Measurements from ENCODE around the gene SBNO1. TPM values are rescaled to one million over a fixed set of nuclear protein-coding genes. Genes with fewer than 3 reads are reported as not detected.

Gene SBNO1
- total RNA-seq, 1 donor from 2014 or later: 42.3 TPM

GRCh38 chr12:123278101-123278627 lies 86.5 kb downstream of the SBNO1 start:
- Mint-ChIP-seq H3K9me3 (no peaks in the 10 kb centered on the region), H3K4me3 (no peak overlapping the region), H3K36me3 (no peaks in the 10 kb centered on the region)

GRCh38 chr12:123273166-123273565 lies 91.5 kb downstream of the SBNO1 start:
- Mint-ChIP-seq H3K4me3 (peak overlapping the region; percentile 87), H3K4me1 (ENCODE audit: unreplicated experiment) (peaks cover 12% of the 10 kb centered on the region), H3K27me3 (no peaks in the 10 kb centered on the region), H3K36me3 (no peaks in the 10 kb centered on the region), H3K27ac (peak overlapping the region; percentile 23), H3K9me3 (no peaks in the 10 kb centered on the region)
- no peak for TF ChIP-seq CTCF (conservative IDR thresholded peaks at IDR 0.05)
- DNase-seq (ENCODE audit: extremely low spot score, unreplicated experiment): no peak

More at GRCh38 chr12:123278101-123278627, 86.5 kb downstream of the SBNO1 start:
- H3K27ac Mint-ChIP-seq: no peak overlapping the region
- H3K4me1 Mint-ChIP-seq (ENCODE audit: unreplicated experiment): peaks cover 4% of the 10 kb centered on the region
- no peaks in the 10 kb centered on the region for H3K27me3 Mint-ChIP-seq
- no peak for DNase-seq (ENCODE audit: extremely low spot score, unreplicated experiment)
- no peak for TF ChIP-seq CTCF (conservative IDR thresholded peaks at IDR 0.05)

- Mint-ChIP-seq H3K9me3 (no peaks in the 10 kb centered on the region), H3K36me3 (peaks cover 8% of the 10 kb centered on the region), H3K27ac (no peak overlapping the region), H3K4me1 (ENCODE audit: unreplicated experiment) (peaks cover 12% of the 10 kb centered on the region), H3K4me3 (no peak overlapping the region), H3K27me3 (no peaks in the 10 kb centered on the region)
- peak; percentile 70 for TF ChIP-seq CTCF (conservative IDR thresholded peaks at IDR 0.05)
- peak; percentile 80 for DNase-seq (ENCODE audit: extremely low spot score, unreplicated experiment)
These were observed 93.5 kb downstream of the SBNO1 start for GRCh38 chr12:123271001-123271668.

GRCh38 chr12:123270214-123271000 lies 94.2 kb downstream of the SBNO1 start:
- Mint-ChIP-seq H3K27ac (peak overlapping the region; percentile 93), H3K36me3 (peaks cover 8% of the 10 kb centered on the region), H3K27me3 (no peaks in the 10 kb centered on the region), H3K4me1 (ENCODE audit: unreplicated experiment) (peaks cover 12% of the 10 kb centered on the region), H3K9me3 (no peaks in the 10 kb centered on the region), H3K4me3 (peak overlapping the region; percentile 95)
- no peak for DNase-seq (ENCODE audit: extremely low spot score, unreplicated experiment)
- no peak for TF ChIP-seq CTCF (conservative IDR thresholded peaks at IDR 0.05)

- Mint-ChIP-seq H3K36me3 (peaks cover 8% of the 10 kb centered on the region), H3K9me3 (no peaks in the 10 kb centered on the region), H3K27ac (peak overlapping the region; percentile 93), H3K4me1 (ENCODE audit: unreplicated experiment) (peaks cover 12% of the 10 kb centered on the region), H3K27me3 (no peaks in the 10 kb centered on the region), H3K4me3 (peak overlapping the region; percentile 95)
- TF ChIP-seq CTCF (conservative IDR thresholded peaks at IDR 0.05): no peak
- no peak for DNase-seq (ENCODE audit: extremely low spot score, unreplicated experiment)
These were observed 94.8 kb downstream of the SBNO1 start for GRCh38 chr12:123269896-123270213.

Measured in type B pancreatic cell (in vitro differentiated cells).